Forelimb muscle (tissue), 1 donor: ENCODE measurements around the gene UBE2E1. TPM values are rescaled to one million over a fixed set of nuclear protein-coding genes. Genes with fewer than 3 reads are reported as not detected.

Experiments
- DNase-seq: peaks from one replicate; pipeline ENCODE4 v3.0.0-alpha.2; 2013; ENCODE audit warnings: low read depth
- polyA plus RNA-seq: library from polyadenylated mRNA; unstranded; fragments of 120-200 nt; gene quantifications from one replicate; pipeline ENCODE4 v1.2.1, GENCODE V29; 2013; ENCODE audit not compliant: insufficient read length

UBE2E1 gene
- polyA plus RNA-seq, 1 donor, result 80.3 TPM

GRCh38 chr3:23795096-23795495 is 10.7 kb upstream of the UBE2E1 start:
- no peak for DNase-seq

GRCh38 chr3:23796518-23796917 is 9.2 kb upstream of the UBE2E1 start:
- DNase-seq, result no peak

- DNase-seq, result no peak
These were observed 8.3 kb upstream of the UBE2E1 start for GRCh38 chr3:23797491-23797890.

GRCh38 chr3:23798456-23798855 is 7.3 kb upstream of the UBE2E1 start:
- no peak for DNase-seq

- DNase-seq, result no peak
These were observed 6.9 kb upstream of the UBE2E1 start for GRCh38 chr3:23798876-23799275.

GRCh38 chr3:23800731-23801130 is 5.0 kb upstream of the UBE2E1 start:
- DNase-seq, result no peak

DNA sequence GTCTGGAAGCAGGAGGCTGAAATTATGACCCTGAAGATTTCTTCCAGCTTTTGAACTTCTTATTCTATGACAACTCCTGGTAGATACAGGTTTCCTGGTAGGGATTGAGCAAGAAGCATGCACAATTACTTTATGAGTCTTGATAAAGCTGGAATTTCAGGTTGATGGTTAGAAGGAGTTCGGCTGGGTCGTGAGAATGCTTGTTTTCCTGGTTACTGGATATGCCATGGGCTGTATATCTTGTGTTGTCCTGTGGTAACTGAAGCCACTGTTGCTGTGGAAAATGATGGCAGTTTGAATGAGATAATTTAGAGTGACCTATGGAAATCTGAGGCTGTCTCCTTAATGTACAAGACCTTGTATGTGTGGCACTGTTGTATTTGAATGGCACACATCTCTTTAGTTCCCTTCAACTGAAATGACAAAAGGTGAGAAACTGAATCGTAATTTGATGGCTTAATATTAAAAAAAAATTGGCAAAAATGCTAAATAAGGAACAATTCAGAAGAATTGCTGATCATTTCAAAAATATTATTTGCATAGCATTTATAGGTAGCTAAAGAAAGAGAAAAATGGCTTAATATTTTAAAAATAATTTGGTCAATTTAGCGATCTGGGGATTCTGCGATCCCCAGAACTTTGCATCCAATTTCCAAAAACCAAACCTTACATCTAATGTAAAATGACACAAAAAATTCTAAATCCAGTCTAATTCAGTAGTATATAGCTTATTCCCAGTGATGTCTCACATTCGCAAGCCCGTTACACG is 1.1 kb upstream of the UBE2E1 start:
- DNase-seq, result no peak

DNA sequence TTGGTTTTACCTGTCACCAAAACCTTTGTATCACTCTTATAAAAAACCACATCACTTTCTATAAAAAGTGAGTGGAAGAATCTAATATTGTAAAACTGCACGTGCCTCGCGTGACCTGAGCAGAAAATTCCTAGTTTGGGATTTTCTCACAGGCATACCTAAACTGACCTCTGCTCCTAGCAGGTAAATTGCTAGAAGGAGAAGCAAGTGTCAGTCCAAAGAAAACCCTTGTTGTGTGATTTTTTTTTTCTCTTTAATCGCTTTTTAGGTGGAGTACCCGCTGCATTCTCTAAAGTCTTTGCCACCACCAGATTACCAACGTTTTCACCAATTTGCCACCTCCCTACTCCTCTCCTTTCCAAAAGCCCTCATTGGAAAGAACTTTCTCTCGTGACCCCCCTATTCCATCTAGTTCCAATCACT is 534 bp upstream of the UBE2E1 start:
- no peak for DNase-seq

- DNase-seq, result no peak
These were observed 1.0 kb downstream of the UBE2E1 start for GRCh38 chr3:23806534-23807423.

DNA sequence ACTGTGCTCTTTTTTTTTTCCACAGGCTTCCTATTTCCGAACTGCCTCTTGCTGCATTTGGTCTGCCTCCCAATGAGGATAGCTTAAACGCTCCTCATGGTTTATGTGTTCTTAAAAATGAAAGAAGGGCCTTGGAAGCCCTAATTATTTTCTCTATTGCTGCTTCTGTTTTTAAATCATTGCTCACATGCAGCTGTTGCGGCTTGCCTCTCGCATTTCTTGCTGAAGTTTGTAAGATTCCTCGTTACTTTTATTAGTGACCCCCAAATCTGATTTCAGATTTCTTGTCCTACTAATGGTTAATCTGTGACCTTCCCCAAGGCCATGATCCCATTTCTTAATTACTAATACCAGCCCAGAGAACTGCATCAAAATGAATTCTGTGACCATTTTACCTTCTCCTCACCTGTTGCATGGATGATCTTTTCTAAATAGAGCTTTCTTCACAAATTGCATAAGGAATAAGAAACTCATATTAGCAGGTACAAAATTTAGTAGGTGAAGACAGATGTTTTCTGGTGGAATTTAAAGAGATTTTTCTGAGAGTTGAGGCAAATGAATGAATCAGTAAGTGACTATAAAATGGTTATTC is 1.8 kb downstream of the UBE2E1 start:
- no peak for DNase-seq

DNA sequence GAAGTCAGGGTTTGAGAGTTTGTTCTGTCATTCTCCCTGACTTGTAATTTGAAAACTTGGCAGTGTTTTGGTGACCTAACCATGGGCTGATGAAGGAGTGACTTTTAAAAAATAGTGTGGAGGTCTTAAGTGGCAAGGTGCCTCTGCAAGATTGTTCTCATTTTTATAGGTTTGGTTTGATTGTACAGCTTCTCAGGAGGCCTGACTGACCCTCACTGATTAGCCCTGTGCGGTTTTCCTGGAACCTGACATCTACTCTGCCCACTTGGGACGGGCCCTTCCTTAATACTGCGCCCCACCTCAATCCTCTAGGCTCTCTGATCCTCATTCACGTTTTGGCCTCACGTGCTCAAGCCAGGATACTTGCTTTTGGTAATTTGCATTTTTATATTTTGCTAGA is 2.8 kb downstream of the UBE2E1 start:
- DNase-seq, result no peak

GRCh38 chr3:23809294-23809693 is 3.5 kb downstream of the UBE2E1 start:
- DNase-seq, result no peak

DNA sequence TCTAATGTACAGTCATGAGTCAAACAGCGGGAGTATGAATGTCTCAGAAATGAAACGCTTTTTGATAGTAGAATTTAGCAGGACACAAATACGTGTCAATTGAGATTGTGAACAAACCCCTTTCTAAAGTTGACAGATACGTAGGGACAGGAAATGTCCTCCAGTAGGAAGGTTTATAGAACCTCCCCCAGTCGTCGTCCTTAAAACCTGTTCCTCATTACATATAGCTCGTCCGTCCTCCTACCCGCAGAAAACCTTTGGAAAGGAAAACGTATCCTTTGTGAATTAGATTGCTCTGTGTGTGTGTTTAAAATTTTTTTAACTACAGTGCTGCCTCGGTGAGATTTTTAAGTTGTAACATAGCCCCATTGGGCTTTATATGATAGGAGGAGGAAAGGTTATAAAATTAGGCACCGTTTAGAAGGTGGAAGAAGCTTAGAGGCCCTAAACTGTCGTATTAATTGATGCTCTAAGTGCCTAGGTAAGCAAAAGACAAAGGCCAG is 4.1 kb downstream of the UBE2E1 start:
- DNase-seq, result no peak

GRCh38 chr3:23810343-23811184 is 4.8 kb downstream of the UBE2E1 start:
- DNase-seq, result no peak

- DNase-seq, result no peak
These were observed 5.4 kb downstream of the UBE2E1 start for GRCh38 chr3:23811185-23811527.

DNA sequence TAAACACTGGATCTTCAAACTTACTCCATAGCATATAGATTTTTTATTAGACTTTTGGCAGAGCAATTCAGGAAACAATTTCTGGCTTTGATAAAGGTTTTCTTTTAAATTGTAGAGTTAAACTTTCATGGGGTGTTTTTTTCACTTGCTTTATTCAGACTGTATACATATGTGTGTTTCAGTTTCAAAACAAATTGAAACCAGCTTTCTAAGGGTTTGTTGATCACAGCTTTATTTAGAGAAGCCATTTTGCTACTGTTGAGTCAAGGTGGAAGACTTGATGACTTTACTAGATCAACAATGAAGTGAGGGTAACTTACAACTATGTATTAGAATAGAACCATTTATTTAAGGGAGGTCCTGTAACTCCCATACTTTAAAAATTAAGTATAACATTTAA is 6.2 kb downstream of the UBE2E1 start:
- no peak for DNase-seq

GRCh38 chr3:23815879-23816278 is 10.1 kb downstream of the UBE2E1 start:
- DNase-seq, result no peak

- no peak for DNase-seq
These were observed 11.0 kb downstream of the UBE2E1 start for GRCh38 chr3:23816721-23817120.

GRCh38 chr3:23817508-23818223 is 11.9 kb downstream of the UBE2E1 start:
- no peak for DNase-seq

- DNase-seq, result no peak
These were observed 14.0 kb downstream of the UBE2E1 start for GRCh38 chr3:23819599-23820360.
